Endodermal cell (in vitro differentiated cells): ENCODE data around the gene RHBDF2. TPM values are rescaled to one million over a fixed set of nuclear protein-coding genes. Genes with fewer than 3 reads are reported as not detected.

ENCODE experiments used
- DNase-seq: peaks from one replicate; pipeline ENCODE4 v3.0.0-alpha.2; 2017
- H3K27ac ChIP-seq: 2 replicates; pipeline ENCODE4 v1.5.1; 2013; ENCODE audit warnings: mild to moderate bottlenecking, low read depth, low read length, moderate library complexity
- H3K27me3 ChIP-seq: 2 replicates; pipeline ENCODE4 v1.6.1; 2013; ENCODE audit warnings: mild to moderate bottlenecking, low read length, moderate library complexity; ENCODE audit not compliant: insufficient read depth, control insufficient read depth, poor library complexity, severe bottlenecking
- H3K36me3 ChIP-seq: 2 replicates; pipeline ENCODE4 v1.7.0; 2013; ENCODE audit warnings: mild to moderate bottlenecking, low read length, moderate library complexity; ENCODE audit not compliant: control insufficient read depth, insufficient read depth
- H3K4me1 ChIP-seq: one replicate; pipeline ENCODE4 v1.7.0; 2013; ENCODE audit warnings: low read length; ENCODE audit not compliant: control insufficient read depth, insufficient read depth
- H3K4me3 ChIP-seq: 2 replicates; pipeline ENCODE4 v1.5.1; 2013; ENCODE audit warnings: mild to moderate bottlenecking, low read length, moderate library complexity
- H3K9ac ChIP-seq: 2 replicates; pipeline ENCODE4 v1.6.1; 2013; ENCODE audit warnings: mild to moderate bottlenecking, low read length, moderate library complexity; ENCODE audit not compliant: poor library complexity, severe bottlenecking; ENCODE audit errors: extremely low read depth
- H3K9me3 ChIP-seq: 2 replicates; pipeline ENCODE4 v1.6.1; 2013; ENCODE audit warnings: mild to moderate bottlenecking, low read length, moderate library complexity; ENCODE audit not compliant: control insufficient read depth
- H3K27ac Mint-ChIP-seq: 2 replicates; pipeline ENCODE4 v1.8.0; 2020; ENCODE audit warnings: mixed read lengths
- H3K27me3 Mint-ChIP-seq: 2 replicates; pipeline ENCODE4 v1.8.0; 2021; ENCODE audit warnings: mild to moderate bottlenecking, mixed read lengths; ENCODE audit not compliant: insufficient read depth
- H3K36me3 Mint-ChIP-seq: 2 replicates; pipeline ENCODE4 v1.8.0; 2020; ENCODE audit warnings: low read depth, mixed read lengths
- H3K4me1 Mint-ChIP-seq: 2 replicates; pipeline ENCODE4 v1.8.0; 2020; ENCODE audit warnings: mixed read lengths
- H3K4me3 Mint-ChIP-seq: 2 replicates; pipeline ENCODE4 v1.8.0; 2020; ENCODE audit warnings: mild to moderate bottlenecking, moderate library complexity, mixed read lengths
- H3K9me3 Mint-ChIP-seq: 2 replicates; pipeline ENCODE4 v1.8.0; 2020; ENCODE audit warnings: mild to moderate bottlenecking, mixed read lengths
- CTCF ChIP-seq: fragments of 200-600 bp; sonication (generic); conservative IDR thresholded peaks from 2 replicates; pipeline ENCODE4 v1.5.0; 2021; ENCODE audit warnings: antibody characterized with exemption, mild to moderate bottlenecking
- WGBS, 2 experiments: methylation state at CpG; one replicate each; pipeline versions ENCODE4 v1.1.5 to v1.1.7; 2013; ENCODE audit warnings: missing lambda C conversion rate in 2 of 2, mixed read lengths in 1 of 2; ENCODE audit not compliant: insufficient coverage in 1 of 2, insufficient read length in 1 of 2; 5-methylcytosine and 5-hydroxymethylcytosine counted together
- total RNA-seq, 2 donors: library from RNA; stranded (reverse); fragmentation: NEBNext Ultra II Directional in 1 of 2; extraction: Animal tissue kit (Norgen Biotek cat#: 25700) in 1 of 2; gene quantifications; 2 replicates in 1 of 2; 3 replicates in 1 of 2; pipeline ENCODE4 v1.2.1, GENCODE V29; 2021

RHBDF2 gene
- total RNA-seq, 2 donors from 2014 or later = 28.5 to 31.1 TPM

- H3K9me3 Mint-ChIP-seq = no peaks in the 10 kb centered on the region
- Histone ChIP-seq H3K4me1 (no peaks in the 10 kb centered on the region), H3K9ac (no peak overlapping the region), H3K36me3 (no peaks in the 10 kb centered on the region), H3K4me3 (no peak overlapping the region), H3K27ac (no peak overlapping the region), H3K9me3 (no peaks in the 10 kb centered on the region), H3K27me3 (no peaks in the 10 kb centered on the region)
- no peak for DNase-seq
- H3K27me3 Mint-ChIP-seq = no peaks in the 10 kb centered on the region
- no peak overlapping the region for H3K4me3 Mint-ChIP-seq
- no peaks in the 10 kb centered on the region for H3K36me3 Mint-ChIP-seq
- H3K4me1 Mint-ChIP-seq = peaks cover 10% of the 10 kb centered on the region
- no peak for TF ChIP-seq CTCF
- WGBS, 2 experiments = 93 to 94% methylated on average over 13 to 17 of the region's 17 CpGs
- no peak overlapping the region for H3K27ac Mint-ChIP-seq
Measured at GRCh38 chr17:76491271-76492122, 9.7 kb downstream of the RHBDF2 start.

GRCh38 chr17:76490112-76490710, 11.0 kb downstream of the RHBDF2 start:
- no peaks in the 10 kb centered on the region for H3K9me3 ChIP-seq
- H3K27me3 ChIP-seq = no peaks in the 10 kb centered on the region
- H3K4me3 ChIP-seq = no peak overlapping the region
- H3K27me3 Mint-ChIP-seq = no peaks in the 10 kb centered on the region
- no peaks in the 10 kb centered on the region for H3K4me1 ChIP-seq
- H3K9me3 Mint-ChIP-seq = no peaks in the 10 kb centered on the region
- H3K4me1 Mint-ChIP-seq = peaks cover 10% of the 10 kb centered on the region
- H3K4me3 Mint-ChIP-seq = no peak overlapping the region
- TF ChIP-seq CTCF = no peak
- H3K36me3 Mint-ChIP-seq = peaks cover 4% of the 10 kb centered on the region
- no peak for DNase-seq
- H3K36me3 ChIP-seq = no peaks in the 10 kb centered on the region
- WGBS, 2 experiments = 90% methylated on average over 7 to 10 of the region's 10 CpGs
- no peak overlapping the region for H3K27ac ChIP-seq
- H3K9ac ChIP-seq = no peak overlapping the region
- no peak overlapping the region for H3K27ac Mint-ChIP-seq

GRCh38 chr17:76487451-76488192, 13.6 kb downstream of the RHBDF2 start:
- no peaks in the 10 kb centered on the region for H3K27me3 ChIP-seq
- DNase-seq = no peak
- H3K9me3 ChIP-seq = no peaks in the 10 kb centered on the region
- TF ChIP-seq CTCF = no peak
- no peak overlapping the region for H3K4me3 Mint-ChIP-seq
- H3K36me3 Mint-ChIP-seq = peaks cover 11% of the 10 kb centered on the region
- no peaks in the 10 kb centered on the region for H3K4me1 ChIP-seq
- peaks cover 2% of the 10 kb centered on the region for H3K4me1 Mint-ChIP-seq
- H3K9ac ChIP-seq = no peak overlapping the region
- H3K9me3 Mint-ChIP-seq = no peaks in the 10 kb centered on the region
- no peaks in the 10 kb centered on the region for H3K36me3 ChIP-seq
- no peaks in the 10 kb centered on the region for H3K27me3 Mint-ChIP-seq
- 90 to 100% methylated on average over 15 to 22 of the region's 22 CpGs for WGBS, 2 experiments
- no peak overlapping the region for H3K4me3 ChIP-seq
- H3K27ac Mint-ChIP-seq = no peak overlapping the region
- no peak overlapping the region for H3K27ac ChIP-seq
